Muscle layer of colon (tissue), 2 donors: ENCODE measurements around the gene APH1B.

Experiments used
- H3K27ac ChIP-seq: one replicate; pipeline ENCODE4 v1.7.0; 2013; ENCODE audit warnings: low read depth, mild to moderate bottlenecking, low read length, moderate library complexity
- H3K27me3 ChIP-seq, 2 donors: one replicate each; pipeline ENCODE4 v1.7.0; 2013; ENCODE audit warnings: low read length in 2 of 2, mild to moderate bottlenecking in 2 of 2; ENCODE audit not compliant: insufficient read depth in 2 of 2, control insufficient read depth in 1 of 2
- H3K36me3 ChIP-seq: one replicate; pipeline ENCODE4 v1.7.0; 2013; ENCODE audit warnings: mild to moderate bottlenecking, low read length; ENCODE audit not compliant: insufficient read depth
- H3K4me1 ChIP-seq: one replicate; pipeline ENCODE4 v1.7.0; 2013; ENCODE audit warnings: mild to moderate bottlenecking, low read length; ENCODE audit not compliant: insufficient read depth
- H3K4me3 ChIP-seq, 2 donors: one replicate each; pipeline ENCODE4 v1.7.0; 2013; ENCODE audit warnings: low read length in 2 of 2, low read depth in 1 of 2, mild to moderate bottlenecking in 1 of 2, moderate library complexity in 1 of 2
- H3K9ac ChIP-seq: one replicate; pipeline ENCODE4 v1.7.0; 2013; ENCODE audit warnings: low read length
- H3K9me3 ChIP-seq: one replicate; pipeline ENCODE4 v1.7.0; 2013; ENCODE audit warnings: mild to moderate bottlenecking, low read length
- donor health status: abdominal sarcoma.
- donor health status: Adenocarcinoma of cecum.

APH1B gene

GRCh38 chr15:63357731-63358130 lies 80.3 kb downstream of the APH1B start:
- Histone ChIP-seq H3K9me3 (no peaks in the 10 kb centered on the region), H3K27me3 (no peaks in the 10 kb centered on the region), H3K36me3 (no peaks in the 10 kb centered on the region), H3K9ac (no peak overlapping the region), H3K27ac (no peak overlapping the region), H3K4me3 (no peak overlapping the region), H3K4me1 (no peaks in the 10 kb centered on the region)

GRCh38 chr15:63358241-63359029 lies 81.0 kb downstream of the APH1B start:
- Histone ChIP-seq H3K4me3 (no peak overlapping the region), H3K9me3 (no peaks in the 10 kb centered on the region), H3K36me3 (no peaks in the 10 kb centered on the region), H3K27me3 (no peaks in the 10 kb centered on the region), H3K4me1 (no peaks in the 10 kb centered on the region), H3K27ac (no peak overlapping the region), H3K9ac (no peak overlapping the region)
